Suprapubic skin (tissue), 4 donors: ENCODE data around the gene ASPRV1.

Experiments
- EP300 ChIP-seq: sonication (generic); formaldehyde crosslinking; IDR thresholded peaks from one replicate; pipeline ENCODE4 v1.6.1; 2017; ENCODE audit warnings: antibody characterized with exemption
- POLR2A ChIP-seq, 2 donors: fragments of 450-650 bp; IDR thresholded peaks; one replicate each; pipeline ENCODE4 v1.6.1; 2017; ENCODE audit warnings: antibody characterized with exemption in 2 of 2, mild to moderate bottlenecking in 2 of 2, moderate library complexity in 2 of 2
- POLR2AphosphoS5 ChIP-seq, 3 donors: sonication (generic); formaldehyde crosslinking; IDR thresholded peaks; one replicate each; pipeline ENCODE4 v1.6.1; 2017; ENCODE audit warnings: antibody characterized with exemption in 3 of 3
- TF ChIP-seq, protein P1 (sequence below), 2 donors: fragments of 200-600 bp in 1 of 2; fragments of 450-650 bp in 1 of 2; sonication (generic) in 1 of 2; IDR thresholded peaks; one replicate each; pipeline ENCODE4 v1.5.1; 2016 to 2019; ENCODE audit warnings: antibody characterized with exemption in 2 of 2, mild to moderate bottlenecking in 1 of 2, moderate library complexity in 1 of 2

- TF ChIP-seq, protein P1, sequence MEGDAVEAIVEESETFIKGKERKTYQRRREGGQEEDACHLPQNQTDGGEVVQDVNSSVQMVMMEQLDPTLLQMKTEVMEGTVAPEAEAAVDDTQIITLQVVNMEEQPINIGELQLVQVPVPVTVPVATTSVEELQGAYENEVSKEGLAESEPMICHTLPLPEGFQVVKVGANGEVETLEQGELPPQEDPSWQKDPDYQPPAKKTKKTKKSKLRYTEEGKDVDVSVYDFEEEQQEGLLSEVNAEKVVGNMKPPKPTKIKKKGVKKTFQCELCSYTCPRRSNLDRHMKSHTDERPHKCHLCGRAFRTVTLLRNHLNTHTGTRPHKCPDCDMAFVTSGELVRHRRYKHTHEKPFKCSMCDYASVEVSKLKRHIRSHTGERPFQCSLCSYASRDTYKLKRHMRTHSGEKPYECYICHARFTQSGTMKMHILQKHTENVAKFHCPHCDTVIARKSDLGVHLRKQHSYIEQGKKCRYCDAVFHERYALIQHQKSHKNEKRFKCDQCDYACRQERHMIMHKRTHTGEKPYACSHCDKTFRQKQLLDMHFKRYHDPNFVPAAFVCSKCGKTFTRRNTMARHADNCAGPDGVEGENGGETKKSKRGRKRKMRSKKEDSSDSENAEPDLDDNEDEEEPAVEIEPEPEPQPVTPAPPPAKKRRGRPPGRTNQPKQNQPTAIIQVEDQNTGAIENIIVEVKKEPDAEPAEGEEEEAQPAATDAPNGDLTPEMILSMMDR (IDR thresholded peaks at IDR 0.05): no peak
- TF ChIP-seq EP300 (no peak), POLR2A (IDR thresholded peaks at IDR 0.05) (peak; percentile 87 to 97), POLR2AphosphoS5 (IDR thresholded peaks at IDR 0.05) (peak in 1 of 3 donors; percentile 41)
Measured at GRCh38 chr2:69914950-69915945, 46.2 kb downstream of the ASPRV1 start, which contains the start of gene MXD1.
